GM12878 (cell line): ENCODE results near the gene ANKRD30A. TPM values are rescaled to one million over a fixed set of nuclear protein-coding genes. Genes with fewer than 3 reads are reported as not detected.

ENCODE experiments used
- ATAC-seq: fragments of 200-7000 bp; cut with Tn5 transposase; 3 replicates; pipeline ENCODE4 v1.9.1; 2020; ENCODE audit warnings: mild to moderate bottlenecking, moderate library complexity
- BruUV-seq: library from RNA; stranded (reverse); fragments of 400-500 nt; replicated peaks from 2 replicates; lab custom pipeline; 2021; lab: Mats Ljungman, UMichigan
- CTCF ChIA-PET: fragments of 300-600 bp; sonication (Branson Sonifier 250); formaldehyde crosslinking; extraction: SDS; loops from one replicate; lab custom pipeline; 2021; ENCODE audit warnings: inconsistent platforms; lab: Yijun Ruan, JAX
- POLR2A ChIA-PET: fragments of 350-600 bp; formaldehyde crosslinking; extraction: SDS; loops from one replicate; lab custom pipeline; 2021; ENCODE audit warnings: inconsistent platforms; lab: Charles Lee
- RAD21 ChIA-PET: fragments of 300-600 bp; sonication (Branson Sonifier 250); formaldehyde crosslinking; loops from one replicate; lab custom pipeline; 2023; ENCODE audit warnings: antibody characterized with exemption; ENCODE audit not compliant: unreplicated experiment; lab: Charles Lee
- SMC1A ChIA-PET: fragments of 300-600 bp; sonication (Branson Sonifier 250); formaldehyde crosslinking; loops from one replicate; lab custom pipeline; 2023; ENCODE audit not compliant: unreplicated experiment, uncharacterized antibody; lab: Charles Lee
- DNase-seq: peaks from one replicate; pipeline ENCODE4 v3.0.0-alpha.2; 2011; ENCODE audit warnings: low read depth, low spot score
- FAIRE-seq: peaks from 3 replicates; lab custom pipeline; 2011; peaks lifted over from hg19 to GRCh38; lab: Jason Lieb, UNC
- H2AFZ ChIP-seq: 2 replicates; pipeline ENCODE4 v1.6.0; 2011; ENCODE audit warnings: low read depth, low read length, control low read depth; ENCODE audit not compliant: control insufficient read depth
- H3K27ac ChIP-seq: 2 replicates; pipeline ENCODE4 v1.5.1; 2011; ENCODE audit warnings: control low read depth; ENCODE audit not compliant: control insufficient read depth, insufficient read depth
- H3K27me3 ChIP-seq, 2 experiments: replicated peaks in 1 of 2; 2 replicates each; pipeline versions ENCODE4 v1.6.0 to v1.6.1; 2011; ENCODE audit warnings: low read length in 1 of 2; ENCODE audit not compliant: control insufficient read depth in 2 of 2, insufficient read depth in 2 of 2
- H3K36me3 ChIP-seq, 2 experiments: 2 replicates each; pipeline ENCODE4 v1.5.1; 2011; ENCODE audit warnings: low read length in 1 of 2; ENCODE audit not compliant: control insufficient read depth in 2 of 2, insufficient read depth in 2 of 2
- H3K4me1 ChIP-seq: 2 replicates; pipeline ENCODE4 v1.6.1; 2011; ENCODE audit warnings: mild to moderate bottlenecking, low read length, moderate library complexity, mixed read lengths; ENCODE audit not compliant: control insufficient read depth, insufficient read depth
- H3K4me2 ChIP-seq: 2 replicates; pipeline ENCODE4 v1.6.0; 2011; ENCODE audit warnings: control low read depth; ENCODE audit not compliant: control insufficient read depth, insufficient read depth
- H3K4me3 ChIP-seq: fragments of 200-600 bp; sonication (generic); 2 replicates; pipeline ENCODE4 v1.5.1; 2016
- H3K79me2 ChIP-seq: 2 replicates; pipeline ENCODE4 v1.6.0; 2011; ENCODE audit warnings: low read length; ENCODE audit not compliant: control insufficient read depth, insufficient read depth
- H3K9ac ChIP-seq: 2 replicates; pipeline ENCODE4 v1.8.0; 2011; ENCODE audit warnings: low read length, control low read depth, mixed read lengths; ENCODE audit not compliant: control insufficient read depth, insufficient read depth
- H3K9me3 ChIP-seq: replicated peaks from 3 replicates; pipeline ENCODE4 v1.5.1; 2011; ENCODE audit warnings: mild to moderate bottlenecking, low read length; ENCODE audit not compliant: control insufficient read depth, insufficient read depth
- H4K20me1 ChIP-seq: 2 replicates; pipeline ENCODE4 v1.6.0; 2011; ENCODE audit not compliant: control insufficient read depth, insufficient read depth
- ATF2 ChIP-seq: IDR thresholded peaks from 2 replicates; pipeline ENCODE4 v1.6.1; 2012; ENCODE audit warnings: low read length, inconsistent platforms
- EGR1 ChIP-seq, 2 experiments: IDR thresholded peaks; 1 replicate in 1 of 2; 2 replicates in 1 of 2; pipeline ENCODE4 v1.6.1; 2011 to 2012; ENCODE audit warnings: low read depth in 2 of 2, low read length in 2 of 2, borderline replicate concordance in 1 of 2, mild to moderate bottlenecking in 1 of 2, moderate library complexity in 1 of 2
- HDAC6 ChIP-seq: fragments of 200-600 bp; sonication (generic); IDR thresholded peaks from one replicate; pipeline ENCODE4 v1.8.0; 2017; ENCODE audit warnings: antibody characterized with exemption; ENCODE audit not compliant: unreplicated experiment
- NRF1 ChIP-seq: conservative IDR thresholded peaks from 2 replicates; pipeline ENCODE4 v1.6.1; 2011; ENCODE audit warnings: mild to moderate bottlenecking, low read depth, low read length, improper control_type of control experiment
- SREBF1 ChIP-seq: IDR thresholded peaks from 2 replicates; pipeline ENCODE4 v1.6.1; 2012; ENCODE audit warnings: mild to moderate bottlenecking, low read length
- ZBTB4 ChIP-seq: fragments of 450-650 bp; formaldehyde crosslinking; IDR thresholded peaks from 2 replicates; pipeline ENCODE4 v1.4.0; 2022; ENCODE audit warnings: mild to moderate bottlenecking, moderate library complexity
- ZNF622 ChIP-seq: fragments of 450-650 bp; IDR thresholded peaks from 2 replicates; pipeline ENCODE4 v1.6.1; 2017; ENCODE audit warnings: mild to moderate bottlenecking, inconsistent platforms
- WGBS: methylation state at CpG from one replicate; pipeline ENCODE4 v1.1.6; 2016; ENCODE audit warnings: low lambda C conversion rate; ENCODE audit not compliant: insufficient replicate concordance, insufficient coverage; ENCODE audit errors: missing lambda C conversion rate; 5-methylcytosine and 5-hydroxymethylcytosine counted together
- in situ Hi-C: fragments of 300-500 bp; cut with MboI; formaldehyde crosslinking; loops from 9 replicates; pipeline ENCODE4 v1.14.3; 2018; ENCODE audit warnings: mixed read lengths
- intact Hi-C: fragments of 100-400 bp; cut with micrococcal nuclease; formaldehyde crosslinking; loops from one replicate; pipeline ENCODE4 v1.14.2; 2022; ENCODE audit not compliant: unreplicated experiment
- polyA plus RNA-seq, 11 experiments: library from polyadenylated mRNA; depleted of rRNA in 4 of 11; unstranded in 6 of 11; stranded (reverse) in 5 of 11; fragments of >200 nt; fragmentation: Nextera tagmentation in 4 of 11; fragmentation: Illumina TruSeq in 1 of 11; extraction: Ambion mirVana in 4 of 11; extraction: Trizol in 1 of 11; gene quantifications; 1 replicate in 1 of 11; 2 replicates in 10 of 11; pipeline versions ENCODE4 v1.2.1 to v1.2.3, GENCODE V29; 2011 to 2016; ENCODE audit warnings: inconsistent platforms in 2 of 11, missing spikeins in 2 of 11, low read depth in 1 of 11
- total RNA-seq, 4 experiments: library from RNA; depleted of rRNA in 3 of 4; stranded (reverse); fragments of >200 nt in 3 of 4; fragmentation: Illumina TruSeq in 1 of 4; extraction: Trizol in 1 of 4; gene quantifications; 2 replicates each; pipeline versions ENCODE4 v1.2.1 to v1.2.3, GENCODE V29; 2013 to 2021

Gene ANKRD30A
- total and polyA plus RNA-seq, 10 of the 15 experiments (the other 5 are each of a cell fraction or from before 2014, with no cell fraction given) = 0.22 to 3.4 (median 0.74) TPM

- H4K20me1 ChIP-seq = no peaks in the 10 kb centered on the region
- in situ Hi-C loops = no loop called here
- 13% methylated on average over 3 of the region's 3 CpGs for WGBS
- H3K27me3 ChIP-seq = no peaks in the 10 kb centered on the region
- no peak for DNase-seq
- BruUV-seq = no TSS peak
- no peak for ATAC-seq
- H3K9ac ChIP-seq = no peak overlapping the region
- TF ChIP-seq ZNF622 (no peak), SREBF1 (no peak), ATF2 (no peak), EGR1 (IDR thresholded peaks at IDR 0.05; ENCODE audit: borderline replicate concordance in 1 of 2, low read depth in 2 of 2, low read length in 2 of 2) (no peak), HDAC6 (no peak), ZBTB4 (CRISPR knock-in tag) (no peak), NRF1 (no peak)
- no peaks in the 10 kb centered on the region; the same call in 2 of the 3 replicates for H3K9me3 ChIP-seq
- H3K36me3 ChIP-seq = no peaks in the 10 kb centered on the region
- CTCF ChIA-PET = no interaction called here
- SMC1A ChIA-PET = no interaction called here
- RAD21 ChIA-PET = no interaction called here
- no peak overlapping the region for H3K27ac ChIP-seq
- POLR2A ChIA-PET = no interaction called here
- no peak for FAIRE-seq
- no peaks in the 10 kb centered on the region for H3K79me2 ChIP-seq
- intact Hi-C loops = no loop called here
- no peak overlapping the region for H3K4me2 ChIP-seq
- H3K4me3 ChIP-seq = no peak overlapping the region
- H3K4me1 ChIP-seq = no peaks in the 10 kb centered on the region
- no peak overlapping the region for H2AFZ ChIP-seq
These were observed 109.3 kb downstream of the ANKRD30A start for GRCh38 chr10:37234692-37235091.
